ENCODE results near the gene MED4. TPM values are rescaled to one million over a fixed set of nuclear protein-coding genes. Genes with fewer than 3 reads are reported as not detected.

Gene MED4
- total and polyA plus RNA-seq, 5 donors from 2014 or later = 69.1 to 129 (median 97.5) TPM

- Histone ChIP-seq H3K36me3 (ENCODE audit: control insufficient read depth, insufficient read depth, low read length) (no peaks in the 10 kb centered on the region), H3K27ac (ENCODE audit: insufficient read depth, low read length, poor library complexity, severe bottlenecking) (no peak overlapping the region), H3K4me3 (ENCODE audit: low read depth, low read length) (no peak overlapping the region), H3K9me3 (ENCODE audit: control insufficient read depth in 2 of 2, low read length in 2 of 2) (no peaks in the 10 kb centered on the region), H3K27me3 (ENCODE audit: control insufficient read depth, insufficient read depth, low read length) (peaks cover 3% of the 10 kb centered on the region), H3K4me1 (ENCODE audit: control insufficient read depth, insufficient read depth, low read length, poor library complexity, severe bottlenecking) (peaks cover 11% of the 10 kb centered on the region)
- Mint-ChIP-seq H3K27ac (peak overlapping the region in 1 of 3 donors; percentile 26), H3K27me3 (no peaks in the 10 kb centered on the region), H3K36me3 (no peaks in the 10 kb centered on the region), H3K9me3 (no peaks in the 10 kb centered on the region), H3K4me3 (no peak overlapping the region), H3K4me1 (peaks cover 12 to 21% (median 16%) of the 10 kb centered on the region in 4 donors)
- ATAC-seq (ENCODE audit: low read depth in 2 of 2) (no peak), DNase-seq (no peak)
Measured at GRCh38 chr13:48125794-48126228, 30.9 kb upstream of the MED4 start.

GRCh38 chr13:48123812-48124211, 28.9 kb upstream of the MED4 start:
- Histone ChIP-seq H3K27me3 (ENCODE audit: control insufficient read depth, insufficient read depth, low read length) (peaks cover 3% of the 10 kb centered on the region), H3K27ac (ENCODE audit: insufficient read depth, low read length, poor library complexity, severe bottlenecking) (no peak overlapping the region), H3K4me1 (ENCODE audit: control insufficient read depth, insufficient read depth, low read length, poor library complexity, severe bottlenecking) (peaks cover 11% of the 10 kb centered on the region), H3K36me3 (ENCODE audit: control insufficient read depth, insufficient read depth, low read length) (no peaks in the 10 kb centered on the region), H3K9me3 (ENCODE audit: control insufficient read depth in 2 of 2, low read length in 2 of 2) (no peaks in the 10 kb centered on the region), H3K4me3 (ENCODE audit: low read depth, low read length) (no peak overlapping the region)
- peaks cover 7 to 14% (median 9%) of the 10 kb centered on the region in 4 donors for H3K4me1 Mint-ChIP-seq
- H3K27me3 Mint-ChIP-seq = peaks cover under 1% of the 10 kb centered on the region
- DNase-seq (no peak), ATAC-seq (ENCODE audit: low read depth in 2 of 2) (no peak)
- H3K27ac Mint-ChIP-seq = peak overlapping the region in 1 of 3 donors; percentile 67
- no peaks in the 10 kb centered on the region for H3K36me3 Mint-ChIP-seq
- no peak overlapping the region for H3K4me3 Mint-ChIP-seq
- no peaks in the 10 kb centered on the region for H3K9me3 Mint-ChIP-seq

DNA sequence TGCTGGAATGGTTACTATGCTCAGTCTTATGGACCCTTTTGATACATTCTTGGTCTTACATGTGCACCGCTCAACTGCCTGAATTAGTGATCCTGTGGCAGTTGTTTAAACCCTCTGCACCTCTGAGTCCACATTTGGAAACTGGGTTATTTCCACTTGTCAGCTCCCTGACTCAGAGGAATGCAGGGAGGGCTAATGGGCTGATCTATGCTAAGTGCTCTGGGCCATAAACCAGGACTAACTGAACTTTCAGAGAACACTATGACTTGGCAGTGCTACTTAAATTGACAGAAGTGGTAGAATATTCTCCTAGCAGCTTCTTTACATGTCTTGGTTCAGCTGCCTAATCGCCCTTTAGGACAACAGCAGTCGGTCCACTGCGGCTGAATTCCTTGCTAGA, 26.8 kb upstream of the MED4 start:
- H3K36me3 Mint-ChIP-seq = no peaks in the 10 kb centered on the region
- no peaks in the 10 kb centered on the region for H3K36me3 ChIP-seq (ENCODE audit: control insufficient read depth, insufficient read depth, low read length)
- peaks cover 22% of the 10 kb centered on the region for H3K27me3 Mint-ChIP-seq

GRCh38 chr13:48120241-48120640, 25.3 kb upstream of the MED4 start:
- Histone ChIP-seq H3K27ac (ENCODE audit: insufficient read depth, low read length, poor library complexity, severe bottlenecking) (no peak overlapping the region), H3K36me3 (ENCODE audit: control insufficient read depth, insufficient read depth, low read length) (no peaks in the 10 kb centered on the region), H3K4me1 (ENCODE audit: control insufficient read depth, insufficient read depth, low read length, poor library complexity, severe bottlenecking) (no peaks in the 10 kb centered on the region), H3K9me3 (ENCODE audit: control insufficient read depth in 2 of 2, low read length in 2 of 2) (no peaks in the 10 kb centered on the region), H3K4me3 (ENCODE audit: low read depth, low read length) (no peak overlapping the region), H3K27me3 (ENCODE audit: control insufficient read depth, insufficient read depth, low read length) (peaks cover 8% of the 10 kb centered on the region)
- no peak for DNase-seq
- no peak overlapping the region for H3K4me3 Mint-ChIP-seq
- peak overlapping the region in 1 of 3 donors; percentile 20 for H3K27ac Mint-ChIP-seq
- ATAC-seq (ENCODE audit: low read depth in 2 of 2) = no peak
- peaks cover 0 to 3% (median 0%) of the 10 kb centered on the region in 7 donors for H3K9me3 Mint-ChIP-seq
- no peaks in the 10 kb centered on the region for H3K4me1 Mint-ChIP-seq
- H3K27me3 Mint-ChIP-seq = peaks cover 22% of the 10 kb centered on the region
- no peaks in the 10 kb centered on the region for H3K36me3 Mint-ChIP-seq

More for the DNA sequence above, 26.8 kb upstream of the MED4 start:
- no peak overlapping the region for H3K27ac ChIP-seq (ENCODE audit: insufficient read depth, low read length, poor library complexity, severe bottlenecking)
- no peak overlapping the region for H3K4me3 ChIP-seq (ENCODE audit: low read depth, low read length)
- no peaks in the 10 kb centered on the region for H3K9me3 ChIP-seq (ENCODE audit: control insufficient read depth in 2 of 2, low read length in 2 of 2)
- H3K4me3 Mint-ChIP-seq = no peak overlapping the region
- peaks cover 8% of the 10 kb centered on the region for H3K27me3 ChIP-seq (ENCODE audit: control insufficient read depth, insufficient read depth, low read length)
- peaks cover 0 to 3% (median 0%) of the 10 kb centered on the region in 7 donors for H3K9me3 Mint-ChIP-seq
- H3K27ac Mint-ChIP-seq = no peak overlapping the region
- peaks cover 0 to 2% (median under 1%) of the 10 kb centered on the region in 4 donors for H3K4me1 Mint-ChIP-seq
- ATAC-seq (ENCODE audit: low read depth in 2 of 2) = no peak
- DNase-seq = no peak
- H3K4me1 ChIP-seq (ENCODE audit: control insufficient read depth, insufficient read depth, low read length, poor library complexity, severe bottlenecking) = peaks cover 1% of the 10 kb centered on the region

DNA sequence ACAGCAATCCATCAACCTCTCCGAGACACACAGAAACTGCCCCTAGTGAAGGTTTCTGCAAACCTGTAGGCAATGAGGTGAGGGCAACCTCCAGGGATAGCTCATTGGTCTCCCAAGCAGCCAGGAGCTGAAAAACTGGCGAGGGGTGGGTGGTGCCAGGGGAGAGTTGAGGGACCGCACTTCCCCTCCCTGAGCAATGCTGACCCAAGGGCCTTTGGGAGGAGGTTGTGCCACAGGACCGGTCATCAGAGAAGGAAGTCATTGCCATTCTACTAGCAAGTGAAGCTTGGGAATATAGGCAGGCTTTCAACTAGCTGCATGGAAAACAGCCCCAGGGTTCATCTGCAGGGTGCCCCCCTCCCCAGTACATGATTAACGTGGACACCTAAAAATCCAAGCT, 23.1 kb upstream of the MED4 start:
- no peaks in the 10 kb centered on the region for H3K36me3 Mint-ChIP-seq
- Histone ChIP-seq H3K9me3 (ENCODE audit: control insufficient read depth in 2 of 2, low read length in 2 of 2) (no peaks in the 10 kb centered on the region), H3K27me3 (ENCODE audit: control insufficient read depth, insufficient read depth, low read length) (peaks cover 10% of the 10 kb centered on the region), H3K4me3 (ENCODE audit: low read depth, low read length) (no peak overlapping the region), H3K27ac (ENCODE audit: insufficient read depth, low read length, poor library complexity, severe bottlenecking) (no peak overlapping the region), H3K4me1 (ENCODE audit: control insufficient read depth, insufficient read depth, low read length, poor library complexity, severe bottlenecking) (no peaks in the 10 kb centered on the region), H3K36me3 (ENCODE audit: control insufficient read depth, insufficient read depth, low read length) (no peaks in the 10 kb centered on the region)
- DNase-seq (no peak), ATAC-seq (ENCODE audit: low read depth in 2 of 2) (no peak)
- H3K9me3 Mint-ChIP-seq = peaks cover 0 to 5% (median 0%) of the 10 kb centered on the region in 7 donors
- peaks cover 35% of the 10 kb centered on the region for H3K27me3 Mint-ChIP-seq
- H3K4me3 Mint-ChIP-seq = no peak overlapping the region
- no peak overlapping the region for H3K27ac Mint-ChIP-seq
- no peaks in the 10 kb centered on the region for H3K4me1 Mint-ChIP-seq

DNA sequence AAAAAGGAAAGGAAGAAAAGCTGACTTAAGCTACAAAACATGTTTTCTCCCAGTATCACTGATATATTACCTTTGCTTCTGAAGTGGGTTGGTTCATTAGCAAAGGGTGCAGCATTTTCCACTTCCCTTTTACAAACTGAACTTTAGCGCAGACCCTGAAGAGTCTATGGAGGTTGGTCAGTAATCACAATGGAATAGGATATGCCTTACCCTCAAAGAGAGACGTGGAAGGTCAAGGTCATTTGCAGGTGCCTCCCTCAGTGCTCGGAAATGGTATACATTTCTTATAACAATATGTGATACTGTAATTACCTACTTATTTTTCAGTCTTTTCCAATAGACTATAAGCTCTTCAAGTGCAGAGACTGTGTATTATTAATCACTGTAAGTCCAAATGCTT, 21.9 kb upstream of the MED4 start:
- Histone ChIP-seq H3K4me1 (ENCODE audit: control insufficient read depth, insufficient read depth, low read length, poor library complexity, severe bottlenecking) (no peaks in the 10 kb centered on the region), H3K9me3 (ENCODE audit: control insufficient read depth in 2 of 2, low read length in 2 of 2) (no peaks in the 10 kb centered on the region), H3K36me3 (ENCODE audit: control insufficient read depth, insufficient read depth, low read length) (no peaks in the 10 kb centered on the region), H3K4me3 (ENCODE audit: low read depth, low read length) (no peak overlapping the region), H3K27ac (ENCODE audit: insufficient read depth, low read length, poor library complexity, severe bottlenecking) (no peak overlapping the region), H3K27me3 (ENCODE audit: control insufficient read depth, insufficient read depth, low read length) (peaks cover 12% of the 10 kb centered on the region)
- Mint-ChIP-seq H3K4me3 (no peak overlapping the region), H3K9me3 (peaks cover 0 to 7% (median 0%) of the 10 kb centered on the region in 7 donors), H3K27me3 (peaks cover 35% of the 10 kb centered on the region), H3K4me1 (no peaks in the 10 kb centered on the region), H3K27ac (no peak overlapping the region), H3K36me3 (no peaks in the 10 kb centered on the region)
- DNase-seq (no peak), ATAC-seq (ENCODE audit: low read depth in 2 of 2) (no peak)

DNA sequence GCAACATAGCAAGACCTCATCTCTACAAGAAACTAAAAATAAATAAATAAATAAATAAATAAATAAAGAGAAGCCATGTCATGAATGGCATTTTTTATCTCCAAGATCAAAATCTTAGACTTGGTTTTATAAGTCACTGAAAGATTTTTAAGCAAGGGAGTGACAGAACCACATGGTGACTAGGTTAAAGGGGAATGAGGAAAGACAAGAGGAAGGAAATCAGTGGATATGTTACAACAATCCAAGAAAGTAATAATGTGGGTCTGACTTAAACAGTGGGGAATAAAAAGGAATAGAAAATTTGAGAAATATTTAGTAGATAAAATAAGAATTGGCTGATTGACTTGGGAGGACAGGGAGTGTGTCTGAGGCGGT, 18.8 kb upstream of the MED4 start:
- no peak overlapping the region for H3K27ac ChIP-seq (ENCODE audit: insufficient read depth, low read length, poor library complexity, severe bottlenecking)
- no peaks in the 10 kb centered on the region for H3K4me1 Mint-ChIP-seq
- peak overlapping the region in 1 of 3 donors; percentile 2 for H3K27ac Mint-ChIP-seq
- H3K36me3 ChIP-seq (ENCODE audit: control insufficient read depth, insufficient read depth, low read length) = no peaks in the 10 kb centered on the region
- DNase-seq (no peak), ATAC-seq (ENCODE audit: low read depth in 2 of 2) (no peak)
- no peaks in the 10 kb centered on the region for H3K36me3 Mint-ChIP-seq
- H3K4me1 ChIP-seq (ENCODE audit: control insufficient read depth, insufficient read depth, low read length, poor library complexity, severe bottlenecking) = no peaks in the 10 kb centered on the region
- H3K27me3 Mint-ChIP-seq = peaks cover 64% of the 10 kb centered on the region
- peaks cover 0 to 7% (median 0%) of the 10 kb centered on the region in 7 donors for H3K9me3 Mint-ChIP-seq
- no peak overlapping the region for H3K4me3 Mint-ChIP-seq
- no peak overlapping the region for H3K4me3 ChIP-seq (ENCODE audit: low read depth, low read length)
- H3K9me3 ChIP-seq (ENCODE audit: control insufficient read depth in 2 of 2, low read length in 2 of 2) = no peaks in the 10 kb centered on the region
- H3K27me3 ChIP-seq (ENCODE audit: control insufficient read depth, insufficient read depth, low read length) = peaks cover 11% of the 10 kb centered on the region

- Mint-ChIP-seq H3K36me3 (no peaks in the 10 kb centered on the region), H3K9me3 (peaks cover 0 to 7% (median 0%) of the 10 kb centered on the region in 7 donors), H3K27me3 (peaks cover 61% of the 10 kb centered on the region), H3K4me1 (no peaks in the 10 kb centered on the region), H3K27ac (no peak overlapping the region), H3K4me3 (no peak overlapping the region)
- H3K36me3 ChIP-seq (ENCODE audit: control insufficient read depth, insufficient read depth, low read length) = no peaks in the 10 kb centered on the region
- peaks cover 11% of the 10 kb centered on the region for H3K27me3 ChIP-seq (ENCODE audit: control insufficient read depth, insufficient read depth, low read length)
- DNase-seq = no peak
- H3K9me3 ChIP-seq (ENCODE audit: control insufficient read depth in 2 of 2, low read length in 2 of 2) = no peaks in the 10 kb centered on the region
- H3K4me3 ChIP-seq (ENCODE audit: low read depth, low read length) = no peak overlapping the region
- H3K27ac ChIP-seq (ENCODE audit: insufficient read depth, low read length, poor library complexity, severe bottlenecking) = no peak overlapping the region
- no peak for ATAC-seq (ENCODE audit: low read depth in 2 of 2)
- no peaks in the 10 kb centered on the region for H3K4me1 ChIP-seq (ENCODE audit: control insufficient read depth, insufficient read depth, low read length, poor library complexity, severe bottlenecking)
Measured at GRCh38 chr13:48112896-48113755, 18.2 kb upstream of the MED4 start.
